ENCODE results near the gene LYSET.
"Not testable (repeated sequence)": the region's sequence is repeated elsewhere in the genome, so short reads cannot be mapped to it uniquely, and the experiment has no call there.

Gene LYSET

GRCh38 chr14:93169619-93170018 is 15.5 kb upstream of the LYSET start:
- DNase-seq: not testable (repeated sequence)

GRCh38 chr14:93170141-93170540 is 15.0 kb upstream of the LYSET start:
- DNase-seq: not testable (repeated sequence)

GRCh38 chr14:93171376-93171775 is 13.7 kb upstream of the LYSET start:
- no peak for DNase-seq

- DNase-seq: no peak
Observed at GRCh38 chr14:93173943-93174395, 11.1 kb upstream of the LYSET start.

- not testable (repeated sequence) for DNase-seq
Observed at GRCh38 chr14:93174731-93175130, 10.4 kb upstream of the LYSET start.

GRCh38 chr14:93175492-93175891 is 9.6 kb upstream of the LYSET start:
- no peak for DNase-seq

GRCh38 chr14:93183596-93184317 is 1.4 kb upstream of the LYSET start:
- DNase-seq: no peak

GRCh38 chr14:93185349-93185720 is 218 bp downstream of the LYSET start:
- no peak for DNase-seq

GRCh38 chr14:93186466-93186865 is 1.3 kb downstream of the LYSET start:
- DNase-seq: no peak

- DNase-seq: no peak
Observed at GRCh38 chr14:93186956-93187355, 1.8 kb downstream of the LYSET start.

- DNase-seq: no peak
Observed at GRCh38 chr14:93195316-93195999, 10.3 kb downstream of the LYSET start.

GRCh38 chr14:93199031-93199430 is 13.9 kb downstream of the LYSET start:
- DNase-seq: no peak

GRCh38 chr14:93200553-93200952 is 15.4 kb downstream of the LYSET start:
- DNase-seq: no peak

GRCh38 chr14:93201155-93201704 is 16.1 kb downstream of the LYSET start:
- DNase-seq: no peak

- peak; percentile 96 for DNase-seq
Observed at GRCh38 chr14:93206793-93207467, 21.8 kb downstream of the LYSET start, which contains the start of the genes GON7 and UBR7. Gene GON7 (minus strand): TSS chr14:93207065. CDS start chr14:93207037, 28 bp downstream. Gene UBR7 (plus strand): TSS chr14:93207256. CDS start chr14:93207292, 36 bp downstream.

GRCh38 chr14:93207468-93208308 is 22.6 kb downstream of the LYSET start:
- peak; percentile 27 for DNase-seq

GRCh38 chr14:93212432-93212831 is 27.3 kb downstream of the LYSET start:
- no peak for DNase-seq

GRCh38 chr14:93214598-93214997 is 29.5 kb downstream of the LYSET start:
- no peak for DNase-seq

GRCh38 chr14:93219103-93219726 is 34.1 kb downstream of the LYSET start:
- DNase-seq: peak; percentile 17

GRCh38 chr14:93220509-93220908 is 35.4 kb downstream of the LYSET start:
- no peak for DNase-seq

GRCh38 chr14:93223565-93223964 is 38.4 kb downstream of the LYSET start:
- DNase-seq: no peak

GRCh38 chr14:93228550-93228949 is 43.4 kb downstream of the LYSET start:
- no peak for DNase-seq
